GM12891 (cell line): ENCODE data around the gene CHST8.

Experiments
- DNase-seq: peaks from one replicate; pipeline ENCODE4 v3.0.0; 2011; ENCODE audit warnings: low spot score; ENCODE audit not compliant: insufficient read length
- FAIRE-seq: peaks from 2 replicates; lab custom pipeline; 2011; peaks lifted over from hg19 to GRCh38; lab: Jason Lieb, UNC
- PAX5 ChIP-seq: IDR thresholded peaks from 2 replicates; pipeline ENCODE4 v1.6.1; 2011; ENCODE audit warnings: low read length, moderate library complexity, mild to moderate bottlenecking; ENCODE audit not compliant: insufficient read depth, severe bottlenecking
- POLR2A ChIP-seq: IDR thresholded peaks from 2 replicates; pipeline ENCODE4 v1.6.1; 2011; ENCODE audit warnings: low read depth, low read length, control low read depth
- POLR2AphosphoS5 ChIP-seq: IDR thresholded peaks from 2 replicates; pipeline ENCODE4 v1.6.1; 2011; ENCODE audit warnings: low read depth, low read length, control low read depth
- POU2F2 ChIP-seq: IDR thresholded peaks from 2 replicates; pipeline ENCODE4 v1.6.1; 2011; ENCODE audit warnings: low read depth, mild to moderate bottlenecking, control low read depth, low read length, moderate library complexity
- SPI1 ChIP-seq: IDR thresholded peaks from 2 replicates; pipeline ENCODE4 v1.6.1; 2011; ENCODE audit warnings: low read depth, low read length, control low read depth
- TAF1 ChIP-seq: IDR thresholded peaks from 2 replicates; pipeline ENCODE4 v1.6.1; 2011; ENCODE audit warnings: low read depth, low read length, control low read depth

The CHST8 gene

DNA sequence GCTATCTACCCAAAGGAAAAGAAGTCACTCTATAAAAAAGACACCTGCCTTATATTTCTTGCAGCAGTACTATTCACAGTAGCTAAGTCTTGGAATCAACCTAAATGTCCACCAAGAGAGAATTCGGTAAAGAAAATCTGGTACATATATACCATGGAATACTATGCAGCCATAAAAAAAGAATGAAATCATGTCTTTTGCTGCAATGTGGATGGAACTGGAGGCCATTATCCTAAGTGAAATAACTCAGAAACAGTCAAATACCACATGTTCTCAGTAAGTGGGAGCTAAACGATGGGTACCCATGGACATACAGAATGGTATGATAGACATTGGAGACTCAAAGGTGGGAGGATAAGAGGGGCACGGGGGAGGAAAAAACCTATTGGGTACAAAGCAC is 92.4 kb downstream of the CHST8 start:
- FAIRE-seq, result no peak
- no peak for TF ChIP-seq PAX5
- no peak for TF ChIP-seq POU2F2
- TF ChIP-seq SPI1, result no peak
- no peak for DNase-seq

GRCh38 chr19:33715462-33715861 is 93.7 kb downstream of the CHST8 start:
- TF ChIP-seq POLR2AphosphoS5 (no peak), POLR2A (no peak), SPI1 (no peak), TAF1 (no peak), PAX5 (no peak), POU2F2 (no peak)
- no peak for FAIRE-seq
- DNase-seq, result no peak

DNA sequence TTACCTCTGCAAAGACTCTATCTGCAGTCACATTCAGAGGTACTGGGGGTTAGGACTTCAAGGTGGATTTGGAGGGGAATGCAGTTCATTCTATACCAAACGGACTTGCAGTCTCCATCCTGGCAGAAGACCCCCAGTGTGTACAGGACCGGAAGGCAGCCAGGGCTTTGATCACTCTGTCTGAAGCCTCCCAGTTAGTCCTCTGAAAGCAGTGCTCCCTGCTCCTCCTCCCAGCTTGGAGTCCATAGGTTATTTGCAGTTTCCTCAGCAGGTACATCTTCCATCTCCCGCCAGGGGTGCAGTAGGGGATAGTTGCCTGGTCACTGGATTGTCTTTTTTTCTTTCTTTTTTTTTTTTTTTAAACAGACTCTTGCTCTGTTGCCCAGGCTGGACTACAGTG is 96.1 kb downstream of the CHST8 start:
- TF ChIP-seq SPI1, result no peak
- TF ChIP-seq PAX5, result no peak
- no peak for TF ChIP-seq POU2F2
- no peak for TF ChIP-seq POLR2AphosphoS5
- no peak for TF ChIP-seq POLR2A
- TF ChIP-seq TAF1, result no peak
- no peak for FAIRE-seq
- no peak for DNase-seq

- TF ChIP-seq POLR2AphosphoS5, result no peak
- TF ChIP-seq PAX5, result no peak
- TF ChIP-seq TAF1, result no peak
- TF ChIP-seq POU2F2, result no peak
- no peak for TF ChIP-seq SPI1
- TF ChIP-seq POLR2A, result no peak
- no peak for DNase-seq
- no peak for FAIRE-seq
These were observed 97.0 kb downstream of the CHST8 start for GRCh38 chr19:33718651-33719254.

DNA sequence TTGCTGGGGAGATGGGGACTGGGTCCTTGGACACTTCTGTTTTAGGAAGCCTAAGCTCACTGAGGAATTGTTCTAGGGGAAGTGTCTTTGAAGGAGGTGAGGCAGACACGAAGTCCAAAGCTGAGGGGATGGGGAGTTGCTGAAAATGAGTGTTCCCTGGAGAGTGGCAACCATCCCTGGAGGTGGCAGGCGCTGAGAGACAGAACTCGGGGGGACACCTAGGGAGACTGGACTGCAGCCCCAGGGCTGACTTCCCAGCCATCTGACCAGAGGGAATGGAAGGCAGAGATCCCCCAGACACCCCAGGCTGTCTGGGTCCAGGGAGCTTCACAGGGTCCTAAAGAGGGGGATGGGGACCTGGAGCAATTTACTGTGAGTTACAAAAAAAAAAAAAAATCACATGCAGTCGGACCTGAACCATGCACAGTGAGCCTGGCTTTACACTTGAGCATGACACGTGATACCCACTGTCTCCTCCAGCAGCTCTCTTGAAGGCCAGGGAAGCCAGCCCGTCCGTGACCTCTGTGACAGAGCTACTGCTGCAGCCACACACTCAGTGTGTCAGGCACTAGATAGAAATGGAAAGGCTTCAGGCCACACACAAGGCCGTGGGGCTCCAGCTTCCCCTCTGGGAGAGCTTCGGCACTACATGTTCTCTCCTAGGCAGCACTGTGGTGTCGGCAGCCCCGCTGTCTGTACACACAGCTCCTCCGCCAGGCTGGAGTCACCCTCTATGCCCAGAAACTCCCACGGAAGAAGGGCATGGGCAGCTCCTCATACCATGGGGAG is 97.8 kb downstream of the CHST8 start:
- FAIRE-seq, result no peak

DNA sequence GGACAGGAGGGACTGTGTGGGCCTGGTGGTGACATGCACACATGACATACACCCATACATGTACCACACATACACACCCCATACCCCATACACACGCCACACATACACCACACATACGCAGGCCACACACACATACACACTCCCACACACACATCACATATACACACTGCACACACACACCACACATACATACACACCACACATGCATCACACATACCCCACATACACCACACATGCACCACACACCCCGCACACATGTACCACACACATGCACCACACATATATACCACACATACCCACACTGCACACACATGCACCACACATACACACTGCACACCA is 98.4 kb downstream of the CHST8 start:
- TF ChIP-seq POU2F2 (no peak), POLR2AphosphoS5 (no peak), POLR2A (no peak), SPI1 (no peak), PAX5 (no peak), TAF1 (no peak)
- FAIRE-seq (no peak), DNase-seq (no peak)

More for the DNA sequence above, 97.8 kb downstream of the CHST8 start:
- TF ChIP-seq POLR2AphosphoS5 (no peak), PAX5 (no peak), POLR2A (no peak), POU2F2 (no peak), SPI1 (no peak), TAF1 (no peak)
- no peak for DNase-seq

DNA sequence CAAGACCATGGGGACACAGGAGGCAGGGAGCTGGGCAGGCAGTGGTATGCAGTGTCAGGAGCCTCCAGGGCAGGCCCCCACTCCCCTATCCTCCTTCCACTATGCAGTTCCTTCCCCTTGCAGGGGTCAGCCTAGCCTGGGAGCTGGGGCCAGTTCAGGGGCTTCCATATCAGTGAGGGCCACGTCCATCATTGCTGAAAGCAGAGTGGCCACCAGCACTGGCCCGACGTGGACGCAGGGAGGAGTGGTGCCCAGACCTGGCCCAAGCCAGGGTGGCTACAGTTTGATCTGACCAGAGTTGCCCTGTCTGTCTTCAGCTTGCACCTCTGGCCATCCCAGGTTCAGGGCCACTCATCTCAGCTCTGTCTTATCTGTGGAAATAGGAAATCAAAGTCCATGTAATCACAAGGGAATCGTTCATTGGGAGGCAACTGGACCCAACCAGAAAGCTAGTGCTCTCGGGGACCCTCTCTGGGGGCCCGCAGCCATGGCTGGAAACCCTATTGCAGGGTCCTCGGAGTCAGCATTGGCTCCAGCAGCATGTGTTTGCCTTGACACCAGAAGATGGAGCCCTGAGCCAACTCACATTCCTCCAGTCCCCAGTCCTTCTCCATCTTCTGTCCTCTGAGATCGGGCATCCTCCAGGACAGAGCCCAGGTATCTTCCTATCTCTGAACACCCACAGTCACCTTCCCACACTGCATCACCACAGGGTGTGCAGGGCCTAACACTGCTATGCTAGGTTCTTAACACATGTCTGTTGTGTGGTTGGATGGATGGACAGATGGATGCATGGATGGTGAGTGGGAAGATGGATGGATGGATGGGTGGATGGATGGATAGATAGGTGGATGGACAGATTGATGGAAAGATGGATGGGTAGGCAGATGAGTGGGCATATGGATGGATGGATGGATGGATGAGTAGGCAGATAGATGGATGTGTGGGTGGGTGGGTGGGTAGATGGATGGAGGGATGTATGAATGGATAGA is 99.2 kb downstream of the CHST8 start:
- DNase-seq (no peak), FAIRE-seq (no peak)
- no peak for TF ChIP-seq POU2F2
- no peak for TF ChIP-seq POLR2AphosphoS5
- TF ChIP-seq SPI1, result no peak
- TF ChIP-seq TAF1, result no peak
- TF ChIP-seq POLR2A, result no peak
- no peak for TF ChIP-seq PAX5

- no peak for DNase-seq
- FAIRE-seq, result no peak
- TF ChIP-seq TAF1, result no peak
- TF ChIP-seq SPI1, result no peak
- no peak for TF ChIP-seq POLR2A
- no peak for TF ChIP-seq POU2F2
These were observed 100.1 kb downstream of the CHST8 start for GRCh38 chr19:33721735-33722297.

DNA sequence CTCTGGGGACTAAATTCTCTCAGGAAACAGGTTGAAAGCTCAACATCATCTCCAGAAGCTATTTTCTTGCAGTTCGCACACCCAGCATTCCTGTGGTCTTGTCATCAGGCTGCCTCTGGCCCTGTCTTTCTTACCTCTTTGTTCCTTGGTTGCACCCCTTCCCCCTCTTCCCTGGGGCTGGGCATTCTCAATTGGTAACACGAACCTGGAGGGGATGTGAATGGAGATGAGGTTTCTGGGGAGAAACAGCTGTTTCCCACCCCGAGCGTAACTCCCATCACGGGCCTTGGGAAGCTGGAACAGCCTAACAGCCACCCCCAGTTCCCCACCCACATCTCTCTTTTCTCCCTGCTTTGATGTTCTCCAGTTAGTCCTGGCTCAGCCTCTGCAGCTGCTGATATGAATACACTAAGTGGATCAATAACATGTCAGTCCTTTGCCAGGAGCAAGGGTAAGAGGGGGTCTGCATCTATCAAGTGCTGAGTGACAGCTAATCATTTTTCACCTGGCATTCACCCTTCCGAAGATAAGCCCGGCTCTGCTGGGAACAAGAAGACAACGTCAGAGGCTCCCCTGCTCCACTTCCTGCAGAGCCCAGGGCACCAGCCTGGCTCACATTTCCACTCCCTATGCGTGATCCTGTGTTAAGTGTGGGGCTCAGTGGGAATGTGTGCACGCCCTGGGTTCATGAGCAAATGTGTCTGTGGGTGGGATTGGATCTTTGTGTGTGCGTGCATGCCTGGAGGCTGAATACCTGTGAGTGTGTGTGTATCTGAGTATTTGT is 100.9 kb downstream of the CHST8 start:
- FAIRE-seq (no peak), DNase-seq (no peak)
- TF ChIP-seq POLR2A (no peak), POU2F2 (no peak), TAF1 (no peak), SPI1 (no peak), POLR2AphosphoS5 (no peak), PAX5 (no peak)
